HepG2 (cell line): Measurements from ENCODE around the gene TLK1. TPM values are rescaled to one million over a fixed set of nuclear protein-coding genes. Genes with fewer than 3 reads are reported as not detected.

ENCODE experiments used
- ASH2L ChIP-seq: fragments of 300-600, 200-600 bp; sonication (generic); IDR thresholded peaks from 2 replicates; pipeline ENCODE4 v1.7.0; 2017; ENCODE audit warnings: low read depth, mild to moderate bottlenecking, moderate library complexity, mixed read lengths, low read length; ENCODE audit not compliant: insufficient read length
- ATF7 ChIP-seq, 2 experiments: fragments of 450-650 bp in 1 of 2; sonication (generic) in 1 of 2; formaldehyde crosslinking in 1 of 2; IDR thresholded peaks; 2 replicates each; pipeline versions ENCODE4 v1.4.0 to v1.6.1; 2016 to 2020; ENCODE audit warnings: antibody characterized with exemption in 1 of 2, mild to moderate bottlenecking in 1 of 2, missing genetic modification reagents in 1 of 2
- BHLHE40 ChIP-seq: IDR thresholded peaks from 2 replicates; pipeline ENCODE4 v1.6.1; 2011; ENCODE audit warnings: low read length, improper control_type of control experiment
- BRCA1 ChIP-seq: sonication (generic); formaldehyde crosslinking; IDR thresholded peaks from 2 replicates; pipeline ENCODE4 v1.4.0; 2020; ENCODE audit warnings: missing genetic modification reagents
- CENPBD1 ChIP-seq: sonication (generic); formaldehyde crosslinking; IDR thresholded peaks from 2 replicates; pipeline ENCODE4 v1.8.0; 2022; ENCODE audit warnings: missing genetic modification reagents, low read depth, mild to moderate bottlenecking, borderline replicate concordance
- CSRNP1 ChIP-seq: sonication (generic); formaldehyde crosslinking; IDR thresholded peaks from 2 replicates; pipeline ENCODE4 v1.8.1; 2023; ENCODE audit warnings: mild to moderate bottlenecking, missing genetic modification reagents
- DDIT3 ChIP-seq: sonication (generic); formaldehyde crosslinking; IDR thresholded peaks from 2 replicates; pipeline ENCODE4 v1.4.0; 2020; ENCODE audit warnings: mild to moderate bottlenecking, missing genetic modification reagents
- E2F5 ChIP-seq: sonication (generic); formaldehyde crosslinking; conservative IDR thresholded peaks from 2 replicates; pipeline ENCODE4 v1.4.0; 2020; ENCODE audit warnings: missing genetic modification reagents
- GATAD2A ChIP-seq: IDR thresholded peaks from 2 replicates; pipeline ENCODE4 v1.6.1; 2016
- HDAC1 ChIP-seq: sonication (generic); formaldehyde crosslinking; IDR thresholded peaks from 2 replicates; pipeline ENCODE4 v1.5.1; 2020; ENCODE audit warnings: mild to moderate bottlenecking, missing genetic modification reagents
- HDAC6 ChIP-seq: fragments of 200-600 bp; sonication (generic); IDR thresholded peaks from 2 replicates; pipeline ENCODE4 v1.7.0; 2017; ENCODE audit warnings: mild to moderate bottlenecking, antibody characterized with exemption, low read length, low read depth
- HMGA1 ChIP-seq: sonication (generic); formaldehyde crosslinking; conservative IDR thresholded peaks from 2 replicates; pipeline ENCODE4 v1.4.0; 2020; ENCODE audit warnings: missing genetic modification reagents
- HNRNPH1 ChIP-seq: fragments of 200-400 bp; formaldehyde crosslinking; optimal IDR thresholded peaks from 2 replicates; pipeline ENCODE3; 2017; ENCODE audit warnings: mild to moderate bottlenecking, low read depth, low read length
- KMT2A ChIP-seq: sonication (generic); formaldehyde crosslinking; IDR thresholded peaks from 2 replicates; pipeline ENCODE4 v1.4.0; 2020; ENCODE audit warnings: missing genetic modification reagents
- PHF20 ChIP-seq: sonication (generic); formaldehyde crosslinking; IDR thresholded peaks from 2 replicates; pipeline ENCODE4 v1.5.0; 2020; ENCODE audit warnings: mild to moderate bottlenecking, missing genetic modification reagents
- POLR2A ChIP-seq, 2 experiments: IDR thresholded peaks; 2 replicates each; pipeline ENCODE4 v1.6.1; 2011; ENCODE audit warnings: low read depth in 2 of 2, low read length in 2 of 2, mild to moderate bottlenecking in 1 of 2, moderate library complexity in 1 of 2; ENCODE audit not compliant: insufficient read depth in 1 of 2
- SYNCRIP ChIP-seq: fragments of 200-400 bp; formaldehyde crosslinking; IDR thresholded peaks from 2 replicates; pipeline ENCODE4 v1.6.1; 2018; ENCODE audit warnings: mild to moderate bottlenecking, low read depth, low read length; ENCODE audit not compliant: insufficient read depth
- TEAD3 ChIP-seq: optimal IDR thresholded peaks from 2 replicates; pipeline ENCODE3; 2016; ENCODE audit warnings: borderline replicate concordance
- ZBTB2 ChIP-seq: sonication (generic); formaldehyde crosslinking; IDR thresholded peaks from 2 replicates; pipeline ENCODE4 v1.8.0; 2022; ENCODE audit warnings: low read depth, missing genetic modification reagents
- ZNF367 ChIP-seq: sonication (generic); formaldehyde crosslinking; IDR thresholded peaks from 2 replicates; pipeline ENCODE4 v1.4.0; 2020; ENCODE audit warnings: missing genetic modification reagents, borderline replicate concordance
- ZNF510 ChIP-seq: sonication (generic); formaldehyde crosslinking; IDR thresholded peaks from 2 replicates; pipeline ENCODE4 v1.4.0; 2020; ENCODE audit warnings: low read depth, mild to moderate bottlenecking, missing genetic modification reagents
- ZNF512 ChIP-seq: sonication (generic); formaldehyde crosslinking; IDR thresholded peaks from 2 replicates; pipeline ENCODE4 v1.4.0; 2020; ENCODE audit warnings: mild to moderate bottlenecking, missing genetic modification reagents
- ZNF678 ChIP-seq: sonication (generic); formaldehyde crosslinking; IDR thresholded peaks from 2 replicates; pipeline ENCODE4 v1.4.0; 2020; ENCODE audit warnings: mild to moderate bottlenecking, missing genetic modification reagents
- ZNF709 ChIP-seq: sonication (generic); formaldehyde crosslinking; IDR thresholded peaks from 2 replicates; pipeline ENCODE4 v1.5.0; 2020; ENCODE audit warnings: mild to moderate bottlenecking, missing genetic modification reagents
- ZNF792 ChIP-seq: IDR thresholded peaks from 2 replicates; pipeline ENCODE4 v1.6.1; 2016
- polyA plus RNA-seq, 8 experiments: library from polyadenylated mRNA; depleted of rRNA in 3 of 8; stranded (reverse) in 7 of 8; unstranded in 1 of 8; fragments of >200 nt; fragmentation: Illumina TruSeq in 4 of 8; extraction: Trizol in 4 of 8; gene quantifications; 2 replicates each; pipeline versions ENCODE4 v1.2.1 to v1.2.3, GENCODE V29; 2011 to 2016; ENCODE audit warnings: low read depth in 4 of 8, missing spikeins in 1 of 8, mixed read lengths in 1 of 8; ENCODE audit not compliant: insufficient read depth in 1 of 8
- total RNA-seq, 5 experiments: library from RNA; depleted of rRNA; stranded (reverse); fragments of >200 nt; fragmentation: Illumina TruSeq; extraction: Trizol; gene quantifications; 2 replicates each; pipeline ENCODE4 v1.2.3, GENCODE V29; 2016; ENCODE audit warnings: low read depth in 1 of 5

TLK1 gene
- total and polyA plus RNA-seq, 2 of the 13 experiments (the other 11 are each of a cell fraction or from before 2014, with no cell fraction given): 16.8 to 28.7 TPM

- TF ChIP-seq CSRNP1 (no peak), ZNF792 (CRISPR knock-in tag) (no peak), CENPBD1 (no peak), HMGA1 (CRISPR knock-in tag) (no peak), GATAD2A (CRISPR knock-in tag) (peak; percentile 46; the same call in 1 of the 2 replicates), BRCA1 (no peak), ZNF709 (CRISPR knock-in tag) (no peak), TEAD3 (CRISPR knock-in tag) (peak; percentile 11), E2F5 (CRISPR knock-in tag) (no peak), ZNF678 (CRISPR knock-in tag) (no peak), ASH2L (peak; percentile 31), HDAC1 (CRISPR knock-in tag) (0 out of 2 replicates have a peak, but pooled peaks have one; percentile 25), ZNF367 (CRISPR knock-in tag) (no peak), POLR2A (IDR thresholded peaks at IDR 0.05; ENCODE audit: insufficient read depth in 1 of 2, low read depth in 2 of 2, low read length in 2 of 2) (0 out of 4 replicates have a peak, but pooled peaks of 1 of the 2 experiments have one; percentile 27), HNRNPH1 (no peak), ZNF512 (no peak), BHLHE40 (peak; percentile 60; the same call in 1 of the 2 replicates), ZBTB2 (CRISPR knock-in tag) (no peak), PHF20 (CRISPR knock-in tag) (no peak), HDAC6 (no peak), ZNF510 (CRISPR knock-in tag) (0 out of 2 replicates have a peak, but pooled peaks have one; percentile 37), DDIT3 (CRISPR knock-in tag) (no peak), SYNCRIP (no peak), KMT2A (CRISPR knock-in tag) (0 out of 2 replicates have a peak, but pooled peaks have one; percentile 45), ATF7 (IDR thresholded peaks at IDR 0.05) (no peak), ATF7 (CRISPR knock-in tag; IDR thresholded peaks at IDR 0.05) (no peak)
Measured at GRCh38 chr2:171089489-171089888, 71.2 kb downstream of the TLK1 start (continued).
